Fibroblast of lung (primary cell): Measurements from ENCODE around the gene TERB1.

ENCODE experiments used
- EZH2 ChIP-seq: IDR thresholded peaks from 2 replicates; pipeline ENCODE4 v1.5.1; 2012; ENCODE audit warnings: low read length, control low read depth, mild to moderate bottlenecking; ENCODE audit errors: missing control alignments
- TF ChIP-seq, protein P1 (sequence below), 2 donors: IDR thresholded peaks in 1 of 2; conservative IDR thresholded peaks in 1 of 2; 1 replicate in 1 of 2; 2 replicates in 1 of 2; pipeline ENCODE4 v1.5.1; 2011 to 2012; ENCODE audit warnings: low read length in 2 of 2, control low read depth in 1 of 2, inconsistent platforms in 1 of 2, low read depth in 1 of 2, mild to moderate bottlenecking in 1 of 2

DNA sequence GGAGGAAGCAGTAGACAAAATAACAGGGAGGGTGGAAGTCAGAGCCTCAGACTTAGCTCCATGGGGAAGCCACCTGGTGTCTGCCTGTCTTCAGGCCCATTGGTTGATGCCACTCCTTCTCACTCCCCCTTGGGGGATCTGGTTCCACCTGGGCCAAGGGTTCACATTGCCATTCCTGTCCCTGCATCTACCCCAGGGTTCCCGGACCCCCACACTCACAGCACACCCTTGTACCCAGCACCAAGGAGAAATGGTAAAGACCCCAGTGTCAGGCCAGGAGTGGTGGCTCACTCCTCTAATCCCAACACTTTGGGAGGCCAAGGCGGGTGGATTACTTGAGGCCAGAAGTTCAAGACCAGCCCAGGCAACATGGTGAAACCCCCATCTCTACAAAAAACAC lies 41.8 kb upstream of the TERB1 start:
- no peak for TF ChIP-seq EZH2
- TF ChIP-seq, protein P1, sequence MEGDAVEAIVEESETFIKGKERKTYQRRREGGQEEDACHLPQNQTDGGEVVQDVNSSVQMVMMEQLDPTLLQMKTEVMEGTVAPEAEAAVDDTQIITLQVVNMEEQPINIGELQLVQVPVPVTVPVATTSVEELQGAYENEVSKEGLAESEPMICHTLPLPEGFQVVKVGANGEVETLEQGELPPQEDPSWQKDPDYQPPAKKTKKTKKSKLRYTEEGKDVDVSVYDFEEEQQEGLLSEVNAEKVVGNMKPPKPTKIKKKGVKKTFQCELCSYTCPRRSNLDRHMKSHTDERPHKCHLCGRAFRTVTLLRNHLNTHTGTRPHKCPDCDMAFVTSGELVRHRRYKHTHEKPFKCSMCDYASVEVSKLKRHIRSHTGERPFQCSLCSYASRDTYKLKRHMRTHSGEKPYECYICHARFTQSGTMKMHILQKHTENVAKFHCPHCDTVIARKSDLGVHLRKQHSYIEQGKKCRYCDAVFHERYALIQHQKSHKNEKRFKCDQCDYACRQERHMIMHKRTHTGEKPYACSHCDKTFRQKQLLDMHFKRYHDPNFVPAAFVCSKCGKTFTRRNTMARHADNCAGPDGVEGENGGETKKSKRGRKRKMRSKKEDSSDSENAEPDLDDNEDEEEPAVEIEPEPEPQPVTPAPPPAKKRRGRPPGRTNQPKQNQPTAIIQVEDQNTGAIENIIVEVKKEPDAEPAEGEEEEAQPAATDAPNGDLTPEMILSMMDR (conservative IDR thresholded peaks at IDR 0.05 in 1 of 2, IDR thresholded peaks at IDR 0.05 in 1 of 2; ENCODE audit: low read depth in 1 of 2, low read length in 2 of 2): no peak
